Fibroblast of mammary gland (primary cell): ENCODE data around the gene SCD5.

Experiments
- DNase-seq: peaks from one replicate; pipeline ENCODE4 v3.0.0-alpha.2; 2010; ENCODE audit warnings: low read depth
- H3K4me3 ChIP-seq: 2 replicates; pipeline ENCODE4 v1.5.1; 2011; ENCODE audit warnings: low read depth, mild to moderate bottlenecking, low read length, moderate library complexity; ENCODE audit not compliant: control insufficient read depth
- TF ChIP-seq, protein P1 (sequence below): conservative IDR thresholded peaks from 2 replicates; pipeline ENCODE4 v1.5.1; 2011; ENCODE audit warnings: low read depth, low read length, inconsistent platforms; ENCODE audit not compliant: control insufficient read depth, insufficient read depth

The SCD5 gene

DNA sequence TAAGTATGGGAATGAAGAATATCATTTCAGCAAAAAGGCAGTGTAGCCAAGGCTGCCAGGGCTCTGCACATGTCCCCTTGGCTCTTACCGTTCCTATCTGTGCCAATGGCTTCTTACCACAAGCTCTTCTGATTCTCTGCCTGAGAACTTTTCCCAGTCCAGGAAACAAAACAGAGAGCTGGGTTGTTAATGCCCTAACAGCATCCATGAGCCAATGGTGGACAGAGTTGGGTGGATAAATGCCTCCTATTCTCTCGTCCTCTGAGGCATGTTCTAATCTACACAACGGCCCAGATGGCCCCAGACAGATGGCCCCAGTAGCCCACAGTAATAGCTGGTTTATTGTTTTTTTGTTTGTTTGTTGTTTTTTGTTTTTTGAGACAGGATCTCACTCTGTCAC, 28.0 kb downstream of the SCD5 start:
- no peak overlapping the region for H3K4me3 ChIP-seq
- TF ChIP-seq, protein P1, sequence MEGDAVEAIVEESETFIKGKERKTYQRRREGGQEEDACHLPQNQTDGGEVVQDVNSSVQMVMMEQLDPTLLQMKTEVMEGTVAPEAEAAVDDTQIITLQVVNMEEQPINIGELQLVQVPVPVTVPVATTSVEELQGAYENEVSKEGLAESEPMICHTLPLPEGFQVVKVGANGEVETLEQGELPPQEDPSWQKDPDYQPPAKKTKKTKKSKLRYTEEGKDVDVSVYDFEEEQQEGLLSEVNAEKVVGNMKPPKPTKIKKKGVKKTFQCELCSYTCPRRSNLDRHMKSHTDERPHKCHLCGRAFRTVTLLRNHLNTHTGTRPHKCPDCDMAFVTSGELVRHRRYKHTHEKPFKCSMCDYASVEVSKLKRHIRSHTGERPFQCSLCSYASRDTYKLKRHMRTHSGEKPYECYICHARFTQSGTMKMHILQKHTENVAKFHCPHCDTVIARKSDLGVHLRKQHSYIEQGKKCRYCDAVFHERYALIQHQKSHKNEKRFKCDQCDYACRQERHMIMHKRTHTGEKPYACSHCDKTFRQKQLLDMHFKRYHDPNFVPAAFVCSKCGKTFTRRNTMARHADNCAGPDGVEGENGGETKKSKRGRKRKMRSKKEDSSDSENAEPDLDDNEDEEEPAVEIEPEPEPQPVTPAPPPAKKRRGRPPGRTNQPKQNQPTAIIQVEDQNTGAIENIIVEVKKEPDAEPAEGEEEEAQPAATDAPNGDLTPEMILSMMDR: no peak
- no peak for DNase-seq

DNA sequence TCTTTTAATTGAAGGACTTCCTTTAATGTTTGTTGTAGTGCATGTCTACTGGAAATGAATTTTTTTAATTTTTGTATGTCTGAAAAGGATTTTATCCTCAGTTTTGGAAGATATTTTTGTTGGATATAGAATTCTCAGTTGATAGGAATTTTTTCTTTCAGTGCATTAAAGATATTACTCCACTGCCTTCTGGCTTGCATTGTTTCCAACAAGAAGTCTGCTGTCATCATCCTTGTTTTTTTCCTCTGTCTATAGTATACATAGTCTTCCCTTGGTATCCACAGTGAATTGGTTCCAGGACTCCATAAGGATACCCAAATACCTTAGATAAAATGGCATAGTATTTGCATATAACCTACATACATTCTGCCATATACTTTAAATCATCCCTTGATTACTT, 33.5 kb downstream of the SCD5 start:
- DNase-seq: no peak
- H3K4me3 ChIP-seq: no peak overlapping the region
- TF ChIP-seq, protein P1: no peak

DNA sequence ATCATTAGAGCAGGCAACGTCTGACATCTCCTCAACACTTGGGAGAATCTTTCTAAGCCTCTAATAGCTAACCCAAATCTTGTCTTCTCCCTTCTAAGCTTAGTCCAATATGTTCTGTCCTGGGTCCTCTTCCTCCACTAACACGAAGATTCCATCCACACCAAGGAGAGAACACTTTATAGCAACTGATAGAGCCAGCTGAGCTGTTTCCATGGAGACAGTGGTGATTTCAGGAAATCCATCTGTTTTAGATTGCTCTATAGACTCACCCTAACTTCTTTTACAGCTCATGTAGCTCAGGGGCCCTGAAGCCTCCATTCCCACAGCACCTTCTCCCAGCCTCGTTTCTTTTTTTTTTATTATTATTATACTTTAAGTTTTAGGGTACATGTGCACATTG, 37.4 kb downstream of the SCD5 start:
- DNase-seq: peak; percentile 53
- TF ChIP-seq, protein P1: no peak
- no peak overlapping the region for H3K4me3 ChIP-seq

DNA sequence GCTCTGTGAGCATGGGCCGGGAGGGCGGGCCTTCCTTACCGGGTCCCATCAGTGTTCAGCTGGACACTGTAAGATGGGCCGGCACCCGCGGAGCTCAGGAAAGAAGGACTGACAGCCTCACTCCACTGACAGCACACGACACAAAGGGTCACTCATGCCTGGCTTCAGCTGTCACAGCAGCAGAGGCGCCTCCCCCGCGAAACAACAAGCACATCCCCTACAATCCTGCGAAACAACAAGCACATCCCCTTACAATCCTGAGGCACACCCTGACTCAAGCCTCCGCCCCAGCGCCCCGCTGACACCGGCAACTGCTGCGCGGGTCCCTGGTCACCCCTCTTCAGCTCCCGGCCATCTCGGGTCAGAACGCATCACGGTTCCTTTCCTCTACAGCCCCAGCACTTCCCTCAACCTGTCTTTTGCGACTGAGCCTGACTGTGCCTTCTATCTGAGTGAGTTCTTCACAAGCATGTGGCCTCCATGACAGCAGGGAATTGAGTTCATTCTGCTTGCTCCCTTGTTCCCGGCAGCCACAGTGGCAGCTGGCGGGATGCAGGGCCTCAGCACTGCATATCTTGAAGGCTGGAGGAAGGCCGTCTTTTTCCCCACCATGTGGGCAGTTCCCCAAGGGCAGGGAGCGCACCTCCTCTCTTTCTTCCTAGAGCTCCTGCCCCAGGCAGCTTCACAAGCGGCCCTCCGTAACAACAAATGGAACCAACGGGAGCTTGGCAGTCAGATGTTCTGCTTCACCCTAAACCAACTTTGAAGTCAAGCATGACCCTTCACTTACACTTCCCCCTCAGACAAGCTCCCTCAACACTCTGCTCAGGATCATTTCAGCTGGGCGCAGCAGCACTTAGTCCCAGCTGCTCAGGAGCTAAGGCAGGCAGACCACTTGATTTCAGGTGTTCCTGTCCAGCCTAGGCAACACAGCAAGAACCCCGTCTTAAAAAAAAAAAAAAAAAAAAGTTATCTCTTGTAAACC, 39.6 kb downstream of the SCD5 start:
- DNase-seq: no peak
- no peak overlapping the region for H3K4me3 ChIP-seq
- TF ChIP-seq, protein P1: no peak

DNA sequence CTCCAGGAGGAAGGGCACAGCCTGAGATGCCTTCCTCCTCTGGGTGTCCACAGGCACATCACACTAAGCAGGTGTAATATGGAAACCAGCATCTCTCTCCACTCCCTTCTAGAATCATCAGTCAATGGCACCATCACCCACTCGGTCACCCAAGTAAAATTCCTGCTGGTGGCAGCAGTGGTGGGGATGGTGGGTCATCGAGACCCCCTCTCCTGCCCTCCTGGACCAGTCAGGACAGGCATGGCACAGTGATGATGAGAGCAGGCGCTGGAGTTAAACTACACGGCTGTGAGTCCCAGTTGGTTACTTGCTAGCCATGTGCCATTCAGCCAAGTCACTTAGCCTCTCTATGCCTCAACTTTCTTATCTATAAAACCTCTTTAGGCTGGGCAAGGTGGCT, 42.5 kb downstream of the SCD5 start:
- no peak for DNase-seq
- TF ChIP-seq, protein P1: no peak
- no peak overlapping the region for H3K4me3 ChIP-seq

DNA sequence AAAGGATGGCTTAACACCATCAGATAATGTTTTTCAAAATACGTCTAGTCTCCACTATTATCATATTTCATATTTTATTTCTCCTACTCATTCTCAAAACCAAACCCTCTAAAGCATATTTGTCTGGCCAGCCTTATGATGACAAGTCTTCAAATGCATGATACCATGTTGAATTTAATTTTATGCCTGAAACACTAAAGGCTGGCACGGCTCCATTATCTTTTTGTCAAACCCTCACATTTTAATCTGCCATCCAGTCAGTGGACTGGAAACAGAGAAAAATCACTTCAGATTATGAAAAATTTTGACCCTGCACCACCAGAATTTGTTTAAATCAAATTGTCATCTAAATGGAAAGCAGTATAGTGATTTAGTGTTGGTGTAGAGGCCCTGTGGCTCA, 42.9 kb downstream of the SCD5 start:
- TF ChIP-seq, protein P1: no peak
- no peak for DNase-seq
- H3K4me3 ChIP-seq: no peak overlapping the region
